ENCODE measurements around the gene OR4B1.
A peak's percentile ranks its signal among the peaks of the same experiment; 100 is the strongest.
"Not testable (repeated sequence)": the region's sequence is repeated elsewhere in the genome, so short reads cannot be mapped to it uniquely, and the experiment has no call there.

Gene OR4B1

GRCh38 chr11:48216510-48216909, at the start of gene OR4B1:
Gene OR4B1, plus strand, starts transcription at chr11:48216810. Its CDS starts 0 bp downstream, at chr11:48216810.
- DNase-seq = no peak
- H3K27me3 Mint-ChIP-seq = peaks cover 5% of the 10 kb centered on the region
- no peaks in the 10 kb centered on the region for H3K4me1 Mint-ChIP-seq (ENCODE audit: low read depth)
- H3K27ac Mint-ChIP-seq = no peak within 1 kb of the TSS
- H3K9me3 Mint-ChIP-seq = no peaks in the 10 kb centered on the region
- no peak within 1 kb of the TSS for H3K4me3 Mint-ChIP-seq
- no peaks in the 10 kb centered on the region for H3K36me3 Mint-ChIP-seq (ENCODE audit: low read depth)

- no peak overlapping the region for H3K4me3 Mint-ChIP-seq
- no peaks in the 10 kb centered on the region for H3K9me3 Mint-ChIP-seq
- H3K36me3 Mint-ChIP-seq (ENCODE audit: low read depth) = peaks cover 58% of the 10 kb centered on the region
- H3K27ac Mint-ChIP-seq = no peak overlapping the region
- no peaks in the 10 kb centered on the region for H3K27me3 Mint-ChIP-seq
- no peak for DNase-seq
- H3K4me1 Mint-ChIP-seq (ENCODE audit: low read depth) = peaks cover 19% of the 10 kb centered on the region
Observed at GRCh38 chr11:48167380-48167779, 49.2 kb upstream of the OR4B1 start.

GRCh38 chr11:48168815-48169214, 47.8 kb upstream of the OR4B1 start:
- Mint-ChIP-seq H3K36me3 (ENCODE audit: low read depth) (peaks cover 47% of the 10 kb centered on the region), H3K4me3 (no peak overlapping the region), H3K4me1 (ENCODE audit: low read depth) (peaks cover 19% of the 10 kb centered on the region), H3K27ac (no peak overlapping the region), H3K9me3 (no peaks in the 10 kb centered on the region), H3K27me3 (no peaks in the 10 kb centered on the region)
- DNase-seq = no peak

- Mint-ChIP-seq H3K4me1 (ENCODE audit: low read depth) (peaks cover 19% of the 10 kb centered on the region), H3K27me3 (no peaks in the 10 kb centered on the region), H3K36me3 (ENCODE audit: low read depth) (peaks cover 42% of the 10 kb centered on the region), H3K9me3 (no peaks in the 10 kb centered on the region), H3K27ac (peak overlapping the region; percentile 26), H3K4me3 (no peak overlapping the region)
- no peak for DNase-seq
Observed at GRCh38 chr11:48169259-48169658, 47.4 kb upstream of the OR4B1 start.

GRCh38 chr11:48169717-48170116, 46.9 kb upstream of the OR4B1 start:
- Mint-ChIP-seq H3K36me3 (ENCODE audit: low read depth) (peaks cover 39% of the 10 kb centered on the region), H3K27me3 (no peaks in the 10 kb centered on the region), H3K4me3 (no peak overlapping the region), H3K9me3 (no peaks in the 10 kb centered on the region), H3K27ac (no peak overlapping the region), H3K4me1 (ENCODE audit: low read depth) (peaks cover 19% of the 10 kb centered on the region)
- DNase-seq = no peak

- no peak overlapping the region for H3K4me3 Mint-ChIP-seq
- H3K4me1 Mint-ChIP-seq (ENCODE audit: low read depth) = peaks cover 19% of the 10 kb centered on the region
- no peaks in the 10 kb centered on the region for H3K27me3 Mint-ChIP-seq
- DNase-seq = no peak
- peaks cover 31% of the 10 kb centered on the region for H3K36me3 Mint-ChIP-seq (ENCODE audit: low read depth)
- H3K9me3 Mint-ChIP-seq = no peaks in the 10 kb centered on the region
- peak overlapping the region; percentile 57 for H3K27ac Mint-ChIP-seq
Observed at GRCh38 chr11:48170241-48171233, 46.1 kb upstream of the OR4B1 start.

- no peak overlapping the region for H3K27ac Mint-ChIP-seq
- no peaks in the 10 kb centered on the region for H3K27me3 Mint-ChIP-seq
- no peaks in the 10 kb centered on the region for H3K9me3 Mint-ChIP-seq
- H3K4me3 Mint-ChIP-seq = no peak overlapping the region
- H3K4me1 Mint-ChIP-seq (ENCODE audit: low read depth) = peaks cover 19% of the 10 kb centered on the region
- DNase-seq = peak; percentile 78
- peaks cover 12% of the 10 kb centered on the region for H3K36me3 Mint-ChIP-seq (ENCODE audit: low read depth)
Observed at GRCh38 chr11:48172818-48173609, 43.6 kb upstream of the OR4B1 start.

- Mint-ChIP-seq H3K9me3 (no peaks in the 10 kb centered on the region), H3K4me1 (ENCODE audit: low read depth) (no peaks in the 10 kb centered on the region), H3K36me3 (ENCODE audit: low read depth) (no peaks in the 10 kb centered on the region), H3K27me3 (no peaks in the 10 kb centered on the region), H3K4me3 (no peak overlapping the region), H3K27ac (no peak overlapping the region)
- no peak for DNase-seq
Observed at GRCh38 chr11:48177661-48178060, 38.9 kb upstream of the OR4B1 start.

GRCh38 chr11:48180627-48181026, 36.0 kb upstream of the OR4B1 start:
- no peak overlapping the region for H3K4me3 Mint-ChIP-seq
- H3K27me3 Mint-ChIP-seq = no peaks in the 10 kb centered on the region
- H3K36me3 Mint-ChIP-seq (ENCODE audit: low read depth) = no peaks in the 10 kb centered on the region
- no peaks in the 10 kb centered on the region for H3K9me3 Mint-ChIP-seq
- H3K27ac Mint-ChIP-seq = no peak overlapping the region
- H3K4me1 Mint-ChIP-seq (ENCODE audit: low read depth) = no peaks in the 10 kb centered on the region
- DNase-seq = no peak

- H3K27me3 Mint-ChIP-seq = peaks cover 2% of the 10 kb centered on the region
- no peak overlapping the region for H3K4me3 Mint-ChIP-seq
- no peak for DNase-seq
- H3K27ac Mint-ChIP-seq = no peak overlapping the region
- H3K9me3 Mint-ChIP-seq = no peaks in the 10 kb centered on the region
- H3K4me1 Mint-ChIP-seq (ENCODE audit: low read depth) = no peaks in the 10 kb centered on the region
- no peaks in the 10 kb centered on the region for H3K36me3 Mint-ChIP-seq (ENCODE audit: low read depth)
Observed at GRCh38 chr11:48182860-48183526, 33.6 kb upstream of the OR4B1 start.

- H3K36me3 Mint-ChIP-seq (ENCODE audit: low read depth) = no peaks in the 10 kb centered on the region
- no peaks in the 10 kb centered on the region for H3K9me3 Mint-ChIP-seq
- DNase-seq = no peak
- H3K27me3 Mint-ChIP-seq = peaks cover 12% of the 10 kb centered on the region
- no peak overlapping the region for H3K27ac Mint-ChIP-seq
- H3K4me3 Mint-ChIP-seq = no peak overlapping the region
- H3K4me1 Mint-ChIP-seq (ENCODE audit: low read depth) = no peaks in the 10 kb centered on the region
Observed at GRCh38 chr11:48184452-48184851, 32.2 kb upstream of the OR4B1 start.

- H3K9me3 Mint-ChIP-seq; H3K36me3 Mint-ChIP-seq (ENCODE audit: low read depth); H3K4me3 Mint-ChIP-seq; H3K27ac Mint-ChIP-seq; DNase-seq; H3K4me1 Mint-ChIP-seq (ENCODE audit: low read depth): not testable (repeated sequence)
- H3K27me3 Mint-ChIP-seq = peaks cover 48% of the 10 kb centered on the region
Observed at GRCh38 chr11:48190906-48191654, 25.5 kb upstream of the OR4B1 start.

GRCh38 chr11:48193876-48194275, 22.7 kb upstream of the OR4B1 start:
- Mint-ChIP-seq H3K4me1 (ENCODE audit: low read depth) (no peaks in the 10 kb centered on the region), H3K36me3 (ENCODE audit: low read depth) (no peaks in the 10 kb centered on the region), H3K9me3 (peaks cover 12% of the 10 kb centered on the region), H3K4me3 (no peak overlapping the region), H3K27ac (no peak overlapping the region), H3K27me3 (peaks cover 40% of the 10 kb centered on the region)
- no peak for DNase-seq

- DNase-seq = no peak
- H3K27me3 Mint-ChIP-seq = peaks cover 36% of the 10 kb centered on the region
- no peaks in the 10 kb centered on the region for H3K9me3 Mint-ChIP-seq
- H3K4me1 Mint-ChIP-seq (ENCODE audit: low read depth) = no peaks in the 10 kb centered on the region
- H3K36me3 Mint-ChIP-seq (ENCODE audit: low read depth) = no peaks in the 10 kb centered on the region
- no peak overlapping the region for H3K27ac Mint-ChIP-seq
- H3K4me3 Mint-ChIP-seq = no peak overlapping the region
Observed at GRCh38 chr11:48207881-48208280, 8.7 kb upstream of the OR4B1 start.

Measured in activated T-cell treated with anti-CD3 and anti-CD28 coated beads, Interleukin-2, amount 50 U/mL, for 24 hours (primary cell).